Stimulated activated CD4-positive, alpha-beta T cell treated with anti-CD3 and anti-CD28 coated beads, Interleukin-4, amount 100 ng/mL, for 4 hours (primary cell): Measurements from ENCODE around the gene ZEB2.
A peak's percentile ranks its signal among the peaks of the same experiment; 100 is the strongest.
"Not testable (repeated sequence)": the region's sequence is repeated elsewhere in the genome, so short reads cannot be mapped to it uniquely, and the experiment has no call there.

Source experiments
- DNase-seq, 2 experiments: peaks; one replicate each; pipeline ENCODE4 v3.0.0-alpha.2; 2020

Gene ZEB2

DNA sequence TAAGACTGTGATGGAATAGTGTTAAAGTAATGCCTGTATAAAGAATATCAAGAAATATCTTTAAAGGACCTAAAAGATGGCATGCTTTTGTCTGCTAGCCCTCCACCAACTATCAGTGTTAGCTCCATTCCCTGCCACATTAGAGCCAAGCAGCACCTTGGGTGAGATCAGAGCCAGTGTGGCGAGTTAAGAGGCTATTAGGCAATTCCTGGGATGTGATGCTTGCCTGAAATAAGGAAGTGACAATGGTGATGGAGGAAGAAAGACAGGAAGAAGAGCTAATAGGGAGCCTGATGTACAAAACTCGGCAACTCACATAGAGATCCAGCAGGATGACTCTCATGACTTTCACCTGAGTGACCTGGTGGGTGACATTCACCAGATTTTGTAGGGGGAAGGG is 143.5 kb downstream of the ZEB2 start:
- no peak for DNase-seq

DNA sequence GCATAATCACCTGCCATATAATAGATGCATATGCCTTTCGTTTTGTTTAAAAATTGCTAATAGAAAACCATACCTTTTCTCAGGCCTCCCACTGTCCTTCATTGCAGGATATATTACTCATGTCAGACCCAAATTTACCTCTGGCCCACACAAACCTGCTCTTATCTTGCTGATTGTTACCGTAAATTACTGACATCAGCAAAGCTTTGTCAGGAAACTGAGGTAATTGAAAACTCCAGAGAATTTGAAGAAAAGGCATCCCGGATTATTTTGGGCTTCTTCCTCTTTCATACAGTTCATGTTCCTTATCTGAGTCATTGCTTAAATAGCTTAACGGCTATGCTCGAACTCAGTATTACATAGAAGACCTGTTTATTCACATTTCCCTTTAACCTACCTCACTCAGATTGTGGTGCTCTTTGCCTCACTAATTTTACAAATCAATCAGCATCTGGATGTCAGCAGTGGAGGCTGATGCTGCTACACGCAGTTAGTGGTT is 145.7 kb downstream of the ZEB2 start:
- DNase-seq = no peak

DNA sequence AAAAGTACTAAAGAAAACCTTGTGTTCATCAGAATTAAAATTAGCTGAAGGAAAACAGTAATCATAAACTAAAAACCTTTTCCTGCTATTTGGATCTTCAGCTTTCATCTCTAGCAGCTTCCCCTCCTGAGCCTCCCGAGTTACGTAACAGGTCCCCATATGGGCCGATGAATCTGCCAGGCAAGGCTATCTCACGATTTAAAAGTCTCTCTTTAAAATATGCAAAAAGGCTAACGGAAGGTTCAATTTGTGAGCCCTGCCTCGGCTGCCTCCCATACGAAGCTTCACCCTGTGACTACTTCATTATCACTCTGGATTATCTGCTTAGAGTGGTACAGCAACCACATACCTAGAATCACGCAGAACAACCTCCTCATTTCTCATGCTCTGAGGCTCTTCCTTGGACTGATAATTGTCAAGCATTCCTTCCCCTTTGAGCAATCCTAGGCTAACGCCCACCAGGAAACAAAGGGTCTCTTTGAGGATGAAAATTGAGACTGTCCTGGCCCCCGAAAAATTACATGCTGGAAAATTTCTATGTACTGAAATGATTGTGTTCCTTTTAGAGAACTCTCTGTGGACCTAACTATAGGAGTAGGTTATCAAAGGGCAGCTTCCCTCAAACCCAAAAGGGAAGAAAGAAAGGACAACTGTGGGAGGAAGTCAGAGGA is 147.4 kb downstream of the ZEB2 start:
- no peak for DNase-seq

DNA sequence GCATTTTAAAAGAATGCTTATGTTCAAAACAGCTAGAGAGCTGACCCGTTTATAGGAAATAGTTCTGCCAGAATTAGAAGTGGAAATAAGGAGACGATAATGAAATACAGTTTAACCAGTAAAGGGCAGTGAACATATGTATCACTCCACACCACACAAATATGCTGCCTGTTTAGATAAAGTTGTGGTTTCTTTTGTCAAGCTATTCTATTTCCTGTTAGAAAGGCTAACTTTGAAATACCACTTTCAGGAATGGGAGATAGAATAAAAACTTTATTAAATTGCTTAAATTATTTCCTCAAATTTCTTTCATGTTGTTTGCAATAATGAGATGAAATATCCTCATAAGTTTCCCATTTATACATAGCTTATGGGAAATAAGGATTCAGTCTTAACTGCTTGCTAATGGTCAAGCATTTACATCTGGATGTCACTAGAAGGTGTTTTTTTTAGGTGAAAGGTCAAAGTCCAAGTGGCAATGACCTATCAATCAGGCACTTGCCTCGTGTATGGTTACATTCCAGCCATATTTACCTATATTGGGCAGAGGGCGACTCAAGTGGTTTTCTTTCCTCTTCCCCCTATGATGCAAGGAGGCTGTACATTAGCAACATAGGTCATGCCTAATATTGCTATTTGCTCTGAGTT is 148.9 kb downstream of the ZEB2 start:
- DNase-seq = no peak

DNA sequence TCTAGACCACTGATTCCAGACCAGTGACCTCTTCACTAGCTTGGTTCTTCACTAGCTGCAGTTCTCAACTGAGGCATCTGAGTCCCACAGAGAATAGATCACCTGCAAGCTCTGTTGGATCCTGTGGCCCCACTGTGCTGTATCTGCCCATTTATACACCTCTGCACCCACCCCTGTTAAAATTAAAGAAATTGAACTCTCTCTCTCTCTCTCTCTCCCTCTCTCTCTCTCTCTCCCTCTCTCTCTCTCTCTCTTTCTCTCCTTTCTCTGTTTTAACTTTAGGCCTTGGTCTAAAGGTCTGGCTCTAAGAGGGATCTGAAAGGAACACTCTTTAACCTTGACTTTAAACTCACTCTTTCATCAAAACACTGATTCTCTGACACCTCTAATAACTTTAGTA is 150.5 kb downstream of the ZEB2 start:
- DNase-seq = no peak

DNA sequence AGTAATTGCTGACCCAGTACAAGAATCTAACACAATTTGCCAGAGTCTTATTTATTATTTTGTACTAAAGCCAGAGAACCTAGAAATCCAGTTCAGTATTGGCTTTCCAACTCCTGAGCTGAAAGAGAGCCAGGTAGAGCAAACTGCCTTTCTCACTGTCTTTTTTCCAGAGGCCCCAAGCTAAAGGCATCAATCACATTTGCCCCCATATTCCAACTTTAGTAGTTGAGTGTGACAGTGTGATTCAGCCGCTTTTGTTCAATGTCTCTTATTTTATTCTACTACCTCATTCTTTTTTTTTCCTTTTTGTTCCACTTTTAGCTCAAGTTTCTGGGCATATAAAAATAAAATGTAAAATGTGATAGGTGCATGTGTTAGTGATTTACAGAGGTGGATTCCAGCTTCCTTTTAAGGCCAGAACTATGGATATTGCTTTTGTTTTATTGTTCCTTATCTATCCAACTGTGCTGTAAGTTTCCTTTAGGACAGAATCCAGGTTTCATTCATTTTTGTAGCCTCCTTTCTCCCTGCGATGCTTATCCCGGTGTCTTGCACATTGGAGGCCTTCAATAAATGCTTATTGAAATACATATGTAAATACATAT is 153.0 kb downstream of the ZEB2 start:
- DNase-seq = no peak

DNA sequence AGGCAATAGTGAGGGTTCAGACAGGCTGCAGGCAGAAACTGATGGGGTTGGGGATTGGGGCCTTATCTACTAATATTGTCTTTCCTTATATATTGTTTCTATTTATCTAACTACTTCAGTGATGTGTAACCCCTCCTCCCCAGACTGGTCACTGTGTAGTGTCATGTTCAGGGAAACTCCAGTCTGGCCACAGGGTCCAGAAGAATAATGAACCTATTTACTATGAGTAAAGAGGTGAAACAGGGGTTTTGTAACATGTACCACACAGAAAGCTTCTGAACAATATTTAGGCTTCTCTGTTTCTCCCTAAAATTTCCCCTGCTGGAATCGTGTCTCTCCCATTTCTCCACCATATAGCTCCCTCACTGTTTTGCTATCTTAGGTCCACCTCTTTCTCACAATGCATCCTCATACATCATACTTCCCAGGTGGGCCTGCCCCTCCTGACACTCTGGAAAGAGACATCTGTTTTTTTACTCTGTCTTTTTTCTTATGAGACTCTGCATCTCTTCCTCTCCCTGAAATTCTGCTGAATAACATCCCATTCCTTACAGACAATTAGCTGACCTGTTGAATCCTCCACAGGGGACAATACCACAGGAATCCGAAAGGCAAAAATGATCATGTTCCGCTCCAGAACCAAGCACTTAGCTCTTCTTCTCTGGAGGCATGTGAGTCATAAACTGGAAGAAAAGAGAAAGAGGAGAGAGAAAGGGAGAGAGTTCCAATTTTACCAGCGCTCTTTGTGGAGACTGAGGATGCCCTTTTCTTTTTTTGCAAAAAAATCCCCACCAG is 154.8 kb downstream of the ZEB2 start:
- DNase-seq = no peak

DNA sequence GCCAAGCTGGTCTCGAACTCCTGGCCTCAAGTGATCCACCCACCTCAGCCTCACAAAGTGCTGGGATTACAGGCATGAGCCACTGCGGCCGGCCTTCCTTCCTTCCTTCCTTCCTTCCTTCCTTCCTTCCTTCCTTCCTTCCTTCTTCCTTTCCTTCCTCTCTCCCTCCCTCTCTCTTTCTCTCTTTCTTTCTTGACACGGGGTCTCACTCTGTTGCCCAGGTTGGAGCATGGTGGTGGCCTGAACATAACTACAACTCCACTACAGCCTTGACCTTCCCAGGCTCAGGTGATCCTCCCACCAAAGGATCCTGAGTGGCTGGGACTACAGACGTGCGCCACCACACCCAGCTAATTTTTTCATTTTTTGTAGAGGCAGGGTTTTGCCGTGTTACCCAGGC is 155.7 kb downstream of the ZEB2 start:
- DNase-seq = not testable (repeated sequence)

DNA sequence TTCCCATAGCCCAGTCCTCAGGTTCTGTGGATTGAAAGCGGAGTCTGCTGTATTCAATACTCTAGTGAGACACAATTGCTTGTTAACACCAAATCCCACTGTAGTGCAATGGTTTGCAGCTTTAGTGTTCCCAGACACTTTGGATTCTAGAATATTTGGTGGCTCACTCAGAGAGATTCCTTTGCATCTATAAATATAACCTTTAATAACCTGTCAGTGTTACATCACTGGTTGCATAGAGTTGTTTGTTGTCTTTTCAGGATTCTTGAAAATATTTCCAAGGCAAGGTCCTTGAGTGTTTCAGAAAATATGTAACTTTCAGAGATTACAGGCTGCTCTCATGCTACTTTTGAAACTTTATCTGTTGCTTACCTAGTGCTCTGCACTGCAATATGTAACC is 157.5 kb downstream of the ZEB2 start:
- no peak for DNase-seq

DNA sequence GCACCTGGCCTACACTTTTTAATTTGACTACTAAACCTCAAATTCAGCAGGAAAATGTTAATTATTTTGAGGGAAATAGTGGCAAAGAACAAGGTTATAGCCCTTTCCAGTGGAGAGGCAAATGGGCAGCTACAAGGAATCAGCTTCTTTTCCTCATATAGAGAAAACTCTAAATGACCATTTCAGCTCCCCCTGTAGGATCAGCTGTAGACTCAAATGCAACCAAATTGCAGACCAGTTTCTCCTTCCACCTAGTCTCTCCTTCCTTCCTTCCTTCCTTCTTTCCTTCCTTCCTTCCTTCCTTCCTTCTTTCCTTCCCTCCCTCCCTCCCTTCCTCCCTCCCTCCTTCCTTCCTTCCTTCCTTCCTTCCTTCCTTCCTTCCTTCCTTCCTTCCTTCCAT is 158.2 kb downstream of the ZEB2 start:
- DNase-seq = no peak

DNA sequence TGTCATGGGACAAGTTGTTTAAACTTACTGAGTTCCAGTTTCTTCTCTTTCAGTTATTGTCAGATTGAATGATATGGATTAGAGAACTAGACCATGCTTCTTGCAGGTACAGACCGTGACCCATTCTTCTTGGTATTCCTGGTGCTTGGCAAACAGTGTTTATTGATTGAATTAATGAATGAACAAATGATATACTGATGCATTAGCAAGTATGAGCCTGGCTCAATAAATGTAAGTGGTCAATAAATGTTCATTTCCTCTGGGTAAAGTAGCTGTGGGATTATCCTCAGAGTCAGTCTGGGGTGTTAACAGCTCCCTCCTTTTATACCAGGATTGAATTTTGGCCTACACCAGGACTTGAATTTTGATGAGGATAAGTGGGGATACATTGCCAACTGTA is 160.2 kb downstream of the ZEB2 start:
- DNase-seq = no peak

DNA sequence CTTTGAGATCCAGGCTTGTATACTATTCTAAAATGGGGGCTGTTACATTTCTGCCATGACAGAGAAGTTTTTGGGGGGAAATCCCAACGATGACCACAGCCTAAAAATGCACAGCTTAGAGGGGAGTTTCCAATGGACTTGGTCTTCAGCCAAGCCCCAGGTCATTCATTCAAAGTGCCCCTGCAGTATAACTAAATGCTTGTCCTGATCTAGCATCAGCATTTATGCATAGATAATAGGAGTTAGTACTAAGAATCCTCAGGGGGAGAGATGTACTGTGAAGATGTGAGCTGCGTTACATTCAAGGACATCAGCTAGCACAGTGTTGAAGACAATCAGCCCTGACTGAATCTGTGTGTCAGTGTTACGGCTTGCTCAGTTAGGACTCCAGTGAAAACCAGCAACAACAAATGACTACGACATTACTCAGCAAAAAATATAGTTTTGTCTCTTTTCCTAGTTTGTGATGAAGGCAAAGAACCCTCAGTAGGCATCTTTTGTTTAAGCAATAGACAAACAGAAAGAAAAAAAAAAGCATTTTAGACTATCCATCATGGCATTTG is 160.9 kb downstream of the ZEB2 start:
- DNase-seq = no peak

DNA sequence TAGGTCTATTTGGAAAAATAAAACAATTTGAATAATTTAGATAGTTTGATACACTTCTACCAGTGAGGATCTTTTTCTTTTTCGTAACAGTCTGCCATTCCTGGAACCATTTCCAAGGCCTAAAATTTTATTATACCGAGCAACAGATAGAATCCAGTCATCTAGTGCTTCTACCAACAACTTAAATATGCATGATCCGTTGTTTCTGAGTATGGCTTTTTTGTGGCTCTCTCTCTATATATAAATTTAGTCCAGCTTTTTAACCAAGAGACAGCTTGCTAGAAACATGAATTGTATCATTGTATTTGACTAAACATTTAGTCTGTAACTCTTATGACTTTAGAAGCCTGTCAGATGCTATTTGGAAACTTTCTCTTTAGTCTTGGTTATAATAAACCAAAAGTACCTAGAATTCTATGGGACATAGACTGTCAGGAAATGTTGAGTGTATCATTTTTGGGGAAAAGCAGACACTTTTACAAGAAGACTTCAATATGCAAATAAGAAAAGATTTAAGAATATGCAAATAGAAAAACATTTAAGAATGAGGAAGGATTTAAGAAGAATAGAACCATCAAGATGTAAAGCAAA is 161.4 kb downstream of the ZEB2 start:
- no peak for DNase-seq

DNA sequence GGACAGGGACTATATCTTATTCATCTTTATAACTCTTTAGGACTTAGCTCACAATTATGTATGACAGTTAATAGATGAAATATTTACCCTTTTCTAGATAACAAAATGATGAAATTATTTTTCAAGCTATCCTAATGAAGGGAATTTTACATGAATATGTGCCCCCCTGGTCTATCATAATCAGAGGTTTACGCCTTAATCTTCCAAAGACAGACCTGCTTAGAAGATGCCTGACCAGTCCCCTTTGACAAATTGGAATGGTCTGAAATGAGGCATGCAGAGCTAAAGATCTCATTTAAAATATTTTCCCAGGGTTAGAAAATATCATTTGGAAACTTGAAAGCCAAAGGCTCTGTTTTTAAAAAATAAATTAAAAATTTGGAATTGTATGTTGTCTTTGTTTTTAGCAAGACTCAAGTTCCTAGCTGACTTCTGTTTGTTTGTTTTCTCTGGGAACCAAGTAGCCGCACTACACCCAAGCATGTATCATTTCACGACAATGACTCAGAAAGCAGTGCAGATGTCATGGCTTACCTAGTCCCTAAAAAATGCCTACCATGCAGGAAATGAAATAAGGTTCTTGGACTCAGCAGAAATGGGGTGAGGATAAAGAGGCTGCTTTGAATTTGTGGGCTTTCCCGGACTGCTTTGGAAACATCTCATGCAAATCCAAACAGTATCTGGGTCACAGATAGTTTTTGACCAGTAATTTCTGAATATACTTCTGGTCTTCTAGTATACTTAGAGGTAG is 162.1 kb downstream of the ZEB2 start:
- no peak for DNase-seq

DNA sequence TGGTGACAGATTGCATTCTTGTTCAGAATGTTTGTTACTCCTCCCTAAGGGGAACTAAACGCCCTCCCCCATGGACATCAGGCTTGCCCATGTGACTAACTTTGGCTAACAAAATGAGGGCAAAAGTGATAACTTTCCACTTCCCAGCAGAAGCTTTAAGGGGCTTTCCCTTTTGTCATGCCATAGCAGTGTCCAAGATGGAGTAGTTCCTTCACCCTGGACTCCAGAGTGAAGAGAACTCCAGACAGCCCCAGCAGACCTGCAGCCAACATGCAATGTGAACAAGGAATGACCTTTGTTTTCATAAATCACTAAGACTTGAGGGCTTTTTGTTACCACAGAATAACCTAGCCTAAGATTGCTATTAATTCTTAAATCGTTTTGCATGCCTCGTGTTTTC is 163.5 kb downstream of the ZEB2 start:
- DNase-seq = no peak

DNA sequence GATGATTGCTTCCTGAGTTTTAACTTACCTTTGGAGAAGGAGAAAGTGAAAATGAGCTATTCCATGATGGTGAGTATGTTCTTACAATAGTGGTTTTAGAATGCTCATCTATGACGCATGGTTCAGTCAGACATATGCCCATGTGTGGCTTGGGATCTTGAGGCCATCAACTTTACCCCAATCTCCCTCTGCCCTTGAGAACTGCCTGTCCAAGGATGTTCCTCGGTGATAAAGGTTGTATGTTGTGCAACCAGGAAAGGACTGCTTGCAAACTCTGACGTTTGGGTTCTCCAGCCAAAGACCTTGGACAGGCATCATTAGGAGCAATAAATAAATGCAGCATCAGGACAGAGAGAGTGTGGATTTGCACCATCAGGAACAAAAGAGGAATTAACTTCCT is 165.0 kb downstream of the ZEB2 start:
- no peak for DNase-seq

DNA sequence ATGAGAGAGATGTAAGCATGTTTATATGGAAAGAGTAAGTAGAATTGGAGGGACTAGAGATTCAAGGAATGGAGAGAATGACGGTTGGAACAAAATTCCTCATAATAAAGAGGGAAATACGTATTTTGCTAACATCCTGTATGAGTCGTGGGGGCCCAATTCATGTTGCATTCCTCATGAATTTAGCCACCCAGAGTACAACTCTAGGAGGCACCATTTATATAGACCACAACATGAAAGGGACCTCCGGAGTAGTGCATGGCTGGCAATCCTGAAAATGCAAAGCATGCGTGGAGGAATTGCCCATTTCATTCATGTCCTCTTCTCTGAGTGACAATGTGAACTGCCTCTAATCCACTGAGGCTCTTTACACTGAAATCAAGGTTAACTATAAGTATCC is 168.2 kb downstream of the ZEB2 start:
- DNase-seq = no peak

DNA sequence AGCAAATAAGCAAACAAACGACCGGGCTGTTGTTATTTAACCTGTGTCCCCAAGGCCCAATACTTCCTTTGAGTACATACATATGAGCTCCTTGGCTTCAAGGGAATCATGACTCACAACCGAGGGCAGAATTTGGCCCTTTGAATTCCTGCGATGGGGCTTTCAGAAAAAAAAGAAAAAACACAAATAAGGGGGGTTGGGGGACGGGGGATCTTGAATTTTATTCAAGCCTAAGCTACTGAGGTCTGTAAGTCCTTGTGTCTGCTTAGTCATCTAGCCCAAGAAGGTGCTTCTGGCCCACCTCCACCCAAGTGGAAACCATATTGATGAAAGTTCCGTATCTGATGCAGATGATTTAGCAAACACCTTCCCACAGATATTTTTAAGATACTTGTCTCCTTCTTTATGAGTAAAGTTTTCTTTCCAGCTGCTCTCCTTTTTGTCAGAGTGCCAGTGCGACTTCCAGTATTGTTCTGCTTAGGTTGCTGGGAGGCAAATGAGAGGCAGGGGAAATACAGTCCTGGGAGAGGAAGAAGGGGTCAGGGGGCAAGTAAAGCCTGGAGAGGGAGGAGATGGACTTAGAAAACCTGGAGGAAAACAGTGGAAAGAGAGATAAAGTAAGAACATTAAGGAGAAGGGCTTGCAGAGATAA is 169.6 kb downstream of the ZEB2 start:
- peak in 1 of 2 experiments; percentile 12 for DNase-seq

DNA sequence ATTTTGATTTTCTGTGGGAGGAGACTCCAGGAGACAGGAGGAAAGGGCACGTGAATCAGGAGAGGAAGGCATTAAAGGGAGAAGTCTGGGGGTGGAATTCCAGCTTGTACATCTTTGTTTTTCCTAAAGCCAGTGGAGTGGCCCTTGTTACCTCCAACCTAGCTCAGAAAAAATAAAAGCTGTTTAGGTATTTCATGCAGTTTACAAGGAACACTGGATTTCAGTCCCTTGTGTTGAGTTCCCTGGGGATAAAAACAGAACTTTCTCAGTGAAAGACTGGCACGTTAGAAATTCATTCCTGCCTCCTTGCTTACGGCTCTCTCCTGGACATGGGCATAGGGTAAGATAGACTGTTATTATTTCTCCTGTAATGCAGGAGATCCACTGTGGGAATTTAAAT is 170.2 kb downstream of the ZEB2 start:
- DNase-seq = no peak

DNA sequence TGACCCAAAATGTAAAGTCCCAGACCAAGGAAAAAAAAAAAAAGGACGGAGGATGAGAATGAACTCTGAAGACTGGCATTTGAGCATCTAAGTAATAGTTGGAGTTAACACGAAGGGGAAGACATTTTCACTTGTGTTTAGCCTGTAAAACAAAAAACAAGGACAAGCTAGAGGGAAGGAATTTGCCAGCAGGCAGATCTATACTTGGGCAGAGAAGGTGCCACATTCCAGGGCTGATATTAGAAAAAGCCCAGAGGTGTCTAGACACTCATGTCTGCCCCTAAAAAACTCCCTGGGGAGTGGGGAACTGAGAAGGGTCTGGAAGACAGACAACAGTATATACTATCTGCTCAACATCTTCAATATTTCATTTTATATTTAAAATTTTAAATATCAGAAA is 171.1 kb downstream of the ZEB2 start:
- DNase-seq = no peak

DNA sequence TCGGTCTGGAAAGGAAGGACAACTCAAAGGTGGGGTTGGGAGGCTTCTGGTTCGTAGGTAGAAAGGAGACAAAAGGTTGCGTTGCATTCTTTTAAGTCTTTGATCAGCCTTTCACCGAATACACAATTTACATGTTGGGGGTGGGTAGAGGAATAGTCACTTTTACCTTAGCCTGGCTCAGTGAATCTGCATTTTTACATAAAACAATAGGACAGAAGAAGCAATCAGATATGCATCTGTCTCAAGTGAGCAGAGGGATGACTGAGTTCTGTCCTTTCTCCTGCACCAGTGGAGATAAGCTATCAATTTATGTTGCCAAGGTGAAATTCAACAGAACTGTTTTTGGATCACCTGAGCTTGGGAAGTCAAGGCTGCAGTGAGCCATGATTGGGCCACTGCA is 173.7 kb downstream of the ZEB2 start:
- no peak for DNase-seq

DNA sequence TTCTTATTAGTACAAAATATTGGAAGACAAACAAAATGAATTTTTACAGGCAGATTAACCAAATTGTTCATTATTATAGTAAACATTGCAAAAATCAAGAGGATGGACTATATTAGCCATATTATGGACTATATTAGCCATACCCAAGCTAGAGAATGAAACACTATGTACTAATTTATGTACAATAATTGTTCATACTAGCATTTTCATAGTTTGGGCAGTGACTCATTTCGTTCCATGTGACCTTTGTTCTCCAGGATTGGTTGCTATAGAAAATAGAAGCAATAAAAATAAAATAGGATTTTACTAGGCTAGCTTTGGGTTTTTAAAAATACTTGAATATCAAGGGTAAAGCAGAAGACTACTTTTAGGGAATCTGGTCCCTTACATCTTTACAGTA is 176.8 kb downstream of the ZEB2 start:
- DNase-seq = no peak
